Transverse colon (tissue), 4 donors: Measurements from ENCODE around the gene TRIM36. TPM values are rescaled to one million over a fixed set of nuclear protein-coding genes. Genes with fewer than 3 reads are reported as not detected.
A peak's percentile ranks its signal among the peaks of the same experiment; 100 is the strongest.

Source experiments
- DNase-seq: peaks from one replicate; pipeline ENCODE4 v3.0.0-alpha.2; 2019
- H3K27ac ChIP-seq, 4 donors: fragments of 200-600 bp; sonication (generic); 2 replicates each; pipeline ENCODE4 v1.5.1; 2016 to 2018; ENCODE audit warnings: inconsistent platforms in 4 of 4
- H3K27me3 ChIP-seq: fragments of 200-600 bp; sonication (generic); 2 replicates; pipeline ENCODE4 v1.5.1; 2017; ENCODE audit warnings: inconsistent platforms
- H3K36me3 ChIP-seq, 4 donors: fragments of 200-600 bp; sonication (generic); 2 replicates each; pipeline ENCODE4 v1.5.1; 2017 to 2019; ENCODE audit warnings: inconsistent platforms in 4 of 4
- H3K4me1 ChIP-seq, 4 donors: fragments of 200-600 bp; sonication (generic); 2 replicates each; pipeline ENCODE4 v1.5.1; 2017 to 2020; ENCODE audit warnings: inconsistent platforms in 4 of 4
- H3K4me3 ChIP-seq, 4 donors: fragments of 200-600 bp; sonication (generic); 1 replicate in 1 of 4; 2 replicates in 3 of 4; pipeline versions ENCODE4 v1.5.1 to v1.6.1; 2017 to 2019; ENCODE audit warnings: inconsistent platforms in 4 of 4
- H3K9me3 ChIP-seq, 2 donors: fragments of 200-600 bp; sonication (generic); 2 replicates each; pipeline ENCODE4 v1.5.1; 2017 to 2019; ENCODE audit warnings: inconsistent platforms in 2 of 2
- EP300 ChIP-seq: sonication (generic); formaldehyde crosslinking; IDR thresholded peaks from one replicate; pipeline ENCODE4 v1.6.1; 2017; ENCODE audit warnings: antibody characterized with exemption, low read depth
- POLR2A ChIP-seq: fragments of 450-650 bp; IDR thresholded peaks from one replicate; pipeline ENCODE4 v1.6.1; 2016; ENCODE audit warnings: antibody characterized with exemption, mild to moderate bottlenecking, moderate library complexity
- POLR2AphosphoS5 ChIP-seq, 3 donors: sonication (generic); formaldehyde crosslinking; IDR thresholded peaks; one replicate each; pipeline ENCODE4 v1.6.1; 2016; ENCODE audit warnings: antibody characterized with exemption in 3 of 3
- WGBS, 2 donors: methylation state at CpG; one replicate each; pipeline ENCODE4 v1.1.5; 2018; ENCODE audit warnings: low coverage in 1 of 2; 5-methylcytosine and 5-hydroxymethylcytosine counted together
- in situ Hi-C, 4 donors: fragments of 200-750 bp; cut with MboI; loops; one replicate each; pipeline versions ENCODE4 v1.15.0 to v1.15.1; 2017; ENCODE audit warnings: low sequenced_read_pairs in 3 of 4, low pct_ligation_motif_present in 1 of 4, low pct_unique_long_range_greater_than_20kb in 1 of 4
- intact Hi-C: fragments of 100-400 bp; cut with DNase I; formaldehyde crosslinking; loops from one replicate; pipeline ENCODE4 v1.15.1; 2023; ENCODE audit warnings: low total_unique reads
- total RNA-seq, 4 donors: library from RNA; depleted of rRNA; stranded (reverse); fragments of >200 nt; gene quantifications; one replicate each; pipeline ENCODE4 v1.1.0, GENCODE V29; 2016
- TF ChIP-seq, protein P1 (sequence below), 5 experiments: fragments of 200-600 bp in 3 of 5; fragments of 450-650 bp in 2 of 5; sonication (generic) in 3 of 5; IDR thresholded peaks; 1 replicate in 2 of 5; 2 replicates in 3 of 5; pipeline ENCODE4 v1.5.1; 2016 to 2017; ENCODE audit warnings: antibody characterized with exemption in 5 of 5, inconsistent platforms in 3 of 5, mild to moderate bottlenecking in 2 of 5, moderate library complexity in 1 of 5

The TRIM36 gene
- total RNA-seq, 4 donors from 2014 or later, result 30.8 to 69.1 (median 38.2) TPM

DNA sequence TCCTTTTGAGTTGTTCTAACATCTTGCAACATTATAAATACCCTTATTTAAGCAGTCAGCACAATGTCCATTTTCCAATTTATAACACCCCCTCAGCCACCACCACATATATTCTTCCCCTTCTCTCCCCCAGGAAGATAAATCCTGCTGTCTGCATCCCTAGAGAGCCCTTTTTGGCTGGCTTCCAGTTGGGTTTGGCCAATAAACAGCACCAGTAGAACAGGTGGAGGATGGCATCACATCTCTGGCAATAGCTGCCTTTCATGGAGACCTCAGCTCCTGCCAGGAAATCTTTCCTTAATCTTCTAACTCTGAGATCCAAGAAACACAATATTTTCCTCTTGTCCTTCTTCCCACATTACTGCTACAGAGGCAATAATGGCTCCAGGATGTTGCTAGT is 53.7 kb downstream of the TRIM36 start:
- in situ Hi-C loops (no loop called here), intact Hi-C loops (no loop called here)
- Histone ChIP-seq H3K27me3 (no peaks in the 10 kb centered on the region), H3K4me3 (no peak overlapping the region), H3K36me3 (no peaks in the 10 kb centered on the region), H3K9me3 (no peaks in the 10 kb centered on the region), H3K4me1 (no peaks in the 10 kb centered on the region), H3K27ac (no peak overlapping the region)
- DNase-seq, result no peak
- TF ChIP-seq POLR2A (no peak), POLR2AphosphoS5 (IDR thresholded peaks at IDR 0.05) (no peak), EP300 (no peak)
- TF ChIP-seq, protein P1, sequence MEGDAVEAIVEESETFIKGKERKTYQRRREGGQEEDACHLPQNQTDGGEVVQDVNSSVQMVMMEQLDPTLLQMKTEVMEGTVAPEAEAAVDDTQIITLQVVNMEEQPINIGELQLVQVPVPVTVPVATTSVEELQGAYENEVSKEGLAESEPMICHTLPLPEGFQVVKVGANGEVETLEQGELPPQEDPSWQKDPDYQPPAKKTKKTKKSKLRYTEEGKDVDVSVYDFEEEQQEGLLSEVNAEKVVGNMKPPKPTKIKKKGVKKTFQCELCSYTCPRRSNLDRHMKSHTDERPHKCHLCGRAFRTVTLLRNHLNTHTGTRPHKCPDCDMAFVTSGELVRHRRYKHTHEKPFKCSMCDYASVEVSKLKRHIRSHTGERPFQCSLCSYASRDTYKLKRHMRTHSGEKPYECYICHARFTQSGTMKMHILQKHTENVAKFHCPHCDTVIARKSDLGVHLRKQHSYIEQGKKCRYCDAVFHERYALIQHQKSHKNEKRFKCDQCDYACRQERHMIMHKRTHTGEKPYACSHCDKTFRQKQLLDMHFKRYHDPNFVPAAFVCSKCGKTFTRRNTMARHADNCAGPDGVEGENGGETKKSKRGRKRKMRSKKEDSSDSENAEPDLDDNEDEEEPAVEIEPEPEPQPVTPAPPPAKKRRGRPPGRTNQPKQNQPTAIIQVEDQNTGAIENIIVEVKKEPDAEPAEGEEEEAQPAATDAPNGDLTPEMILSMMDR (IDR thresholded peaks at IDR 0.05), result no peak

DNA sequence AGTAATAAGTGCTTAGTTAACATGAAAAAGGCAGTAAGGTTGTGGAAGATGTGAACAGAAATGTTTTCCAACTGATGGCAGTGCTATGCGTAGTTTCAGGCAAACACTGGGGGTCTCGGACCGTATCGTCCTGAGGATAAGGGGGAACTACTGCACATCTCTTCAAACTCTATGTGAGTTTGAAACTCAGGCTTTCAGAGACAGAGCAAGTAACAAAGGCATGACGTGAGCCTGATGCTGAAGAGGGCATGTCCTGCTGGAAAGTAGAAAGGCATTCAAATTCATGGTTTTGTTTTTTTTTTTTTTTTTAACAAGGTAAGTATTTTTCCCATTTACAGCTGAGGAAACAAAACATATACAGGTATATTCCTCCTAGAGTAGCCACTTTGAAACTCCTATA is 59.9 kb downstream of the TRIM36 start:
- in situ Hi-C loops (no loop called here), intact Hi-C loops (no loop called here)
- Histone ChIP-seq H3K9me3 (no peaks in the 10 kb centered on the region), H3K36me3 (no peaks in the 10 kb centered on the region), H3K27me3 (no peaks in the 10 kb centered on the region), H3K4me1 (no peaks in the 10 kb centered on the region), H3K27ac (no peak overlapping the region), H3K4me3 (no peak overlapping the region)
- TF ChIP-seq POLR2A, result no peak
- WGBS, 2 donors, result 80 to 90% methylated on average over 5 of the region's 5 CpGs
- no peak for DNase-seq

DNA sequence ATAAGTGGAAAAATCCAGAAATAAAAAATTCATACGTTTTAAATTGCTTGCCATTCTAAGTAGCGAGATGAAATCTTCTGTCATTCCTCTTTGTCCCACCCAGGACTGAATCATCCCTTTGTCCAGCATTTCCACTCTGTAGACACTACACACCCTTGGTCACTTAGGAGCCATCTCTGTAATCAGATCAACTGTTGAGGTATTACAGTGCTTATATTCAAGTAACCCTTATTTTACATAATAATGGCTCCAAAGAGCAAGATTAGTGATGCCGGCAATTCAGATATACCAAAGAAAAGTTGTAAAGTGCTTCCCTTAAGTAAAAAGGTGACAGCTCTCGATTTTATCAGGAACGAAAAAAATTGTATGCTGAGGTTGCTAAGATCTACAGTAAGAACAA is 60.4 kb downstream of the TRIM36 start:
- H3K4me1 ChIP-seq, result no peaks in the 10 kb centered on the region
- 72 to 74% methylated on average over 5 of the region's 5 CpGs for WGBS, 2 donors
- intact Hi-C loops, result no loop called here

DNA sequence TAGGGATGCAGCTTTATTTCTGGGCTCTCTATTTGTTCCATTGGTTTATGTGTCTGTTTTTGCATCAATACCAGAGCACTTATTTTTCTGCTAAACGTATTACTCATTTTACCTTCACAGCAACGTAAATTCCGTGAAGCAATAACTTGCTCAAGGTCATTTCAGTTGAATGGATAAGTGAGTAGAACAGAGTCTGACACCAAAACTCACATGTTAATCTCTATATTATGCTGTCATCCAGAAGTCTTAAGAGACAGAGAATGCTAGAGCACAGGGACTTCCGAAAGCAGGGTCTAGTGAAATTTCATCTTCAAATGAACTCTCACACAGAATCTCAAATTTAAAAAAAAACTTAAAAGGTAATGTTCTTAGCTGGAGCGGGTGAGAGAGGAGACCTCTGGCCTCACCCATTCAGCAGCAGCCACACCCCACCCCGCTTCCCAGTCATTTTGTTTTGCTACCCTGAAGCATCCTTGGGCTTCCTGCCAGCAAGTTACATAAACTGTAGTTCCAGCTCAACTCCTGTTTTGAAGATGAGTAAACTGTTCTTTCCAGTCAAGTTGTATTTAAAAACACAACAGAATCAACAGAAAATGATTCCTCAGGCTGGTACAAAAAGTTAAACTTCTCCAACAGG is 69.3 kb downstream of the TRIM36 start:
- intact Hi-C loops, result no loop called here
- 42 to 55% methylated on average over 4 to 6 of the region's 6 CpGs for WGBS, 2 donors

More for the DNA sequence above, 60.4 kb downstream of the TRIM36 start:
- no peak overlapping the region for H3K4me3 ChIP-seq
- H3K36me3 ChIP-seq, result no peaks in the 10 kb centered on the region
- no peak for TF ChIP-seq POLR2AphosphoS5 (IDR thresholded peaks at IDR 0.05)
- TF ChIP-seq POLR2A, result no peak
- no peak for TF ChIP-seq EP300
- TF ChIP-seq, protein P1 (IDR thresholded peaks at IDR 0.05), result no peak
- in situ Hi-C loops, result no loop called here
- no peak overlapping the region for H3K27ac ChIP-seq
- H3K27me3 ChIP-seq, result no peaks in the 10 kb centered on the region
- no peaks in the 10 kb centered on the region for H3K9me3 ChIP-seq
- no peak for DNase-seq

More for the DNA sequence above, 69.3 kb downstream of the TRIM36 start:
- H3K27ac ChIP-seq, result no peak overlapping the region
- H3K9me3 ChIP-seq, result no peaks in the 10 kb centered on the region
- H3K4me3 ChIP-seq, result no peak overlapping the region
- DNase-seq, result peak; percentile 10
- in situ Hi-C loops, result no loop called here
- no peaks in the 10 kb centered on the region for H3K36me3 ChIP-seq
- H3K27me3 ChIP-seq, result no peaks in the 10 kb centered on the region
- H3K4me1 ChIP-seq, result peaks cover 0 to 7% (median 0%) of the 10 kb centered on the region in 4 donors
- TF ChIP-seq EP300 (no peak), POLR2A (no peak), POLR2AphosphoS5 (IDR thresholded peaks at IDR 0.05) (no peak)
- TF ChIP-seq, protein P1 (IDR thresholded peaks at IDR 0.05), result no peak
